Measurements from ENCODE around the gene VEGFB. TPM values are rescaled to one million over a fixed set of nuclear protein-coding genes. Genes with fewer than 3 reads are reported as not detected.
A peak's percentile ranks its signal among the peaks of the same experiment; 100 is the strongest.

VEGFB gene
- total and polyA plus RNA-seq, 8 donors = 72.9 to 132 (median 86.6) TPM

GRCh38 chr11:64206457-64207255, 27.7 kb upstream of the VEGFB start, which contains the start of gene FERMT3:
Gene FERMT3 (plus strand): TSS chr11:64206721. CDS start chr11:64207365, 644 bp downstream.
- H3K9me3 ChIP-seq = no peaks in the 10 kb centered on the region
- intact Hi-C loops (cut with DNase I) = no loop called here
- TF ChIP-seq, protein P1, sequence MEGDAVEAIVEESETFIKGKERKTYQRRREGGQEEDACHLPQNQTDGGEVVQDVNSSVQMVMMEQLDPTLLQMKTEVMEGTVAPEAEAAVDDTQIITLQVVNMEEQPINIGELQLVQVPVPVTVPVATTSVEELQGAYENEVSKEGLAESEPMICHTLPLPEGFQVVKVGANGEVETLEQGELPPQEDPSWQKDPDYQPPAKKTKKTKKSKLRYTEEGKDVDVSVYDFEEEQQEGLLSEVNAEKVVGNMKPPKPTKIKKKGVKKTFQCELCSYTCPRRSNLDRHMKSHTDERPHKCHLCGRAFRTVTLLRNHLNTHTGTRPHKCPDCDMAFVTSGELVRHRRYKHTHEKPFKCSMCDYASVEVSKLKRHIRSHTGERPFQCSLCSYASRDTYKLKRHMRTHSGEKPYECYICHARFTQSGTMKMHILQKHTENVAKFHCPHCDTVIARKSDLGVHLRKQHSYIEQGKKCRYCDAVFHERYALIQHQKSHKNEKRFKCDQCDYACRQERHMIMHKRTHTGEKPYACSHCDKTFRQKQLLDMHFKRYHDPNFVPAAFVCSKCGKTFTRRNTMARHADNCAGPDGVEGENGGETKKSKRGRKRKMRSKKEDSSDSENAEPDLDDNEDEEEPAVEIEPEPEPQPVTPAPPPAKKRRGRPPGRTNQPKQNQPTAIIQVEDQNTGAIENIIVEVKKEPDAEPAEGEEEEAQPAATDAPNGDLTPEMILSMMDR (IDR thresholded peaks at IDR 0.05) = no peak
- peak within 1 kb of the TSS; percentile 81 to 94 for H3K27ac ChIP-seq
- peak; percentile 62 for ATAC-seq
- peaks cover 2 to 64% of the 10 kb centered on the region in 2 donors for H3K4me1 ChIP-seq
- no peaks in the 10 kb centered on the region for H3K27me3 ChIP-seq
- H3K36me3 ChIP-seq = peaks cover 7 to 84% of the 10 kb centered on the region in 2 donors
- peak within 1 kb of the TSS; percentile 27 to 65 for H3K4me3 ChIP-seq
- peak in 2 of 4 donors; percentile 85 to 94 for DNase-seq

DNA sequence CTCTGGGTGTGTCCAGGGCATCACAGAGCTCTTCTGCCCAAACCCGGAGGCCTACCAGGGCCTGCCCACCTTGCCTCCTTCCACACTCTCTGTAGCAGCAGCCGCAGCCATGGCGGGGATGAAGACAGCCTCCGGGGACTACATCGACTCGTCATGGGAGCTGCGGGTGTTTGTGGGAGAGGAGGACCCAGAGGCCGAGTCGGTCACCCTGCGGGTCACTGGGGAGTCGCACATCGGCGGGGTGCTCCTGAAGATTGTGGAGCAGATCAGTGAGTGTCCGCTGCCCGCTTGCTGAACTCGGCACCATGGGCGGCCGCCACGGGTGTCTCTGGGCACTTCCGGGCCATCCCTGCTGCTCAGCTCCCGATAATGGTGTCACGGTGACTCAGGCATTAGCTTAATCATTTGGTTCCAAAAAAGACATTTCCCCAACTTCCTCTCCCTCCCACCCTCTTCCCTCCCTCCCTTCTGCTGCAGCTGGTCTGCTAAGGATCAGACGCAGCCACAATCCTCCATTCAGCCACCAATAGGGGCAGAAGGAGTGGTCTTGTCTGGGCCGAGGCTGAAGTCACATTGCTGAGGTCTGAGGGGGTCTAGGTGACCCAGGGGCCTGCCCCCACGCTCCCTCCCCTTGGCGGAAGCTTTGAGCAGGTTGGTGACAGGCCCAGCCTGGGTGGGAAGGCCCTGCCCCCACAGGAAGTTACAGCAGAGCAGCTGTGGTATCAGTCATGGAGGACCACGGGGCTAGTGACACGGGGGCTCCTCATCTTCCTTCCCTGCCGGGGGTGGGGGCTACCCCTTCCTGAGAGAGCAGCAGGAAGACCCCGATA, 26.9 kb upstream of the VEGFB start:
- peak overlapping the region; percentile 81 to 94 for H3K27ac ChIP-seq
- intact Hi-C loops (cut with DNase I) = no loop called here
- TF ChIP-seq, protein P1 (IDR thresholded peaks at IDR 0.05) = no peak
- peaks cover 2 to 69% of the 10 kb centered on the region in 2 donors for H3K4me1 ChIP-seq
- no peaks in the 10 kb centered on the region for H3K9me3 ChIP-seq
- ATAC-seq (peak; percentile 36), DNase-seq (peak in 3 of 4 donors; percentile 55 to 92 (median 72))
- peak overlapping the region; percentile 27 to 65 for H3K4me3 ChIP-seq
- H3K36me3 ChIP-seq = peaks cover 7 to 84% of the 10 kb centered on the region in 2 donors
- H3K27me3 ChIP-seq = no peaks in the 10 kb centered on the region

DNA sequence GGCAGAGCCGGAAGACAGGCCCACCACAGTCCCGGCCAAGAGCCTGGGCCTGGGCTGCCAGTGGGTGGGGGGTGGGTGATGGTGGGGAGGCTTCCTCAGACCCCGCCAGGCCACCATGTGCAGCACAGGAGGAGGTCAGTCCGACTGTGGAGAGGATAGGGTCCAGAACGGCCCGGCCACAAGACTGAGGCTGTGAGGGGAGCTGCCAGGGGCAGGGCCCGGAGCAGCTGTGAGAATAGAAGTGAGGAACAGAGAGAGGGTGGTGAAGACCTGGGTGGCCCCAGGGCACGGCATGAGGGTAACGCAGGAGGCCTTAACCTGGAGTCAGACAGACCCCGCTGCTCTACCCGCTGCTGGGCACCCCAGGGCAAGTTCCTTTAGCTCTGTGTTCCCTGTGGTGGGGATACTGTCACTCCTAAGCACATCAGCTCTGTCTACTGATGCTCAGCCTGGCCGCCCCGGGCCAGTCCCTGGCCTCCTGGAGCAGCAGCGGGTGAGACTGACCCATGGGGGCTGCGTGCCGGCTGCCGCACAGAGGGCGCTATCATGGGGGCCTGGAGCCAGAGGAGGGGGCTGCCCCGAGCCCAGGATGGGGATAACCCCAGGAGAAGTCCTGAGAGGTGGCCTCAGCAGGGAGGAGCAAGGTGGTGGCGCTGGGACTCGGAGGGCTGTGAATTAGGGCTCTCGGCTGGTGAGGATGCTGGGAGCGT, 26.1 kb upstream of the VEGFB start:
- TF ChIP-seq, protein P1 (IDR thresholded peaks at IDR 0.05) = no peak

GRCh38 chr11:64208796-64209562, 25.4 kb upstream of the VEGFB start:
- ATAC-seq = no peak
- DNase-seq = peak in 1 of 4 donors; percentile 78
- intact Hi-C loops (cut with DNase I) = no loop called here
- Histone ChIP-seq H3K27me3 (no peaks in the 10 kb centered on the region), H3K36me3 (peaks cover 3 to 82% of the 10 kb centered on the region in 2 donors), H3K27ac (peak overlapping the region; percentile 81 to 94), H3K4me1 (peaks cover 2 to 66% of the 10 kb centered on the region in 2 donors), H3K9me3 (no peaks in the 10 kb centered on the region), H3K4me3 (peak overlapping the region in 1 of 2 donors; percentile 65)
- TF ChIP-seq, protein P1 (IDR thresholded peaks at IDR 0.05) = no peak

More for the DNA sequence above, 26.1 kb upstream of the VEGFB start:
- peaks cover 2 to 69% of the 10 kb centered on the region in 2 donors for H3K4me1 ChIP-seq
- no peaks in the 10 kb centered on the region for H3K27me3 ChIP-seq
- no peaks in the 10 kb centered on the region for H3K9me3 ChIP-seq
- H3K36me3 ChIP-seq = peaks cover 7 to 83% of the 10 kb centered on the region in 2 donors
- ATAC-seq = no peak
- intact Hi-C loops (cut with DNase I) = no loop called here
- peak in 1 of 4 donors; percentile 75 for DNase-seq
- H3K27ac ChIP-seq = peak overlapping the region; percentile 81 to 94
- H3K4me3 ChIP-seq = peak overlapping the region in 1 of 2 donors; percentile 65
